Thyroid gland (tissue), 4 donors: Measurements from ENCODE around the gene SCARF2. TPM values are rescaled to one million over a fixed set of nuclear protein-coding genes. Genes with fewer than 3 reads are reported as not detected.
"Not testable (repeated sequence)": the region's sequence is repeated elsewhere in the genome, so short reads cannot be mapped to it uniquely, and the experiment has no call there.

Source experiments
- DNase-seq, 2 donors: peaks; one replicate each; pipeline ENCODE4 v3.0.0-alpha.2; 2019
- H3K27ac ChIP-seq, 3 donors: fragments of 200-600 bp; sonication (generic); 1 replicate in 2 of 3; 2 replicates in 1 of 3; pipeline ENCODE4 v1.5.1; 2016 to 2019; ENCODE audit warnings: mild to moderate bottlenecking in 1 of 3, moderate library complexity in 1 of 3
- H3K27me3 ChIP-seq: fragments of 200-600 bp; sonication (generic); one replicate; pipeline ENCODE4 v1.5.1; 2019
- H3K36me3 ChIP-seq, 2 donors: fragments of 200-600 bp; sonication (generic); one replicate each; pipeline ENCODE4 v1.5.1; 2016 to 2019
- H3K4me1 ChIP-seq, 2 donors: fragments of 200-600 bp; sonication (generic); one replicate each; pipeline ENCODE4 v1.5.1; 2017 to 2019
- H3K4me3 ChIP-seq, 3 donors: fragments of 200-600 bp; sonication (generic); replicated peaks in 1 of 3; 1 replicate in 2 of 3; 2 replicates in 1 of 3; pipeline ENCODE4 v1.5.1; 2016; ENCODE audit warnings: mild to moderate bottlenecking in 1 of 3
- H3K9me3 ChIP-seq: fragments of 200-600 bp; sonication (generic); one replicate; pipeline ENCODE4 v1.5.1; 2017
- CTCF ChIP-seq, 6 experiments: fragments of 200-600 bp in 3 of 6; fragments of 450-650 bp in 3 of 6; sonication (generic) in 3 of 6; IDR thresholded peaks; one replicate each; pipeline ENCODE4 v1.5.1; 2016 to 2019; ENCODE audit warnings: antibody characterized with exemption in 6 of 6, mild to moderate bottlenecking in 2 of 6, inconsistent platforms in 1 of 6, moderate library complexity in 1 of 6
- POLR2A ChIP-seq, 2 donors: fragments of 450-650 bp; IDR thresholded peaks; one replicate each; pipeline ENCODE4 v1.6.1; 2017; ENCODE audit warnings: antibody characterized with exemption in 2 of 2, mild to moderate bottlenecking in 2 of 2, moderate library complexity in 1 of 2
- WGBS, 2 donors: methylation state at CpG; one replicate each; pipeline ENCODE4 v1.1.5; 2017; 5-methylcytosine and 5-hydroxymethylcytosine counted together
- intact Hi-C: fragments of 100-400 bp; cut with DNase I; formaldehyde crosslinking; loops from one replicate; pipeline ENCODE4 v1.15.1; 2023
- total RNA-seq, 4 donors: library from RNA; depleted of rRNA; stranded (reverse); fragments of >200 nt; gene quantifications; one replicate each; pipeline ENCODE4 v1.2.3, GENCODE V29; 2016

Gene SCARF2
- total RNA-seq, 4 donors from 2014 or later = 14.4 to 23.1 (median 20.4) TPM

GRCh38 chr22:20384171-20384570 is 53.5 kb downstream of the SCARF2 start:
- 70 to 92% methylated on average over 2 of the region's 2 CpGs for WGBS, 2 donors
- Histone ChIP-seq H3K4me1 (no peaks in the 10 kb centered on the region), H3K27ac (no peak overlapping the region), H3K9me3 (no peaks in the 10 kb centered on the region), H3K27me3 (no peaks in the 10 kb centered on the region), H3K36me3 (no peaks in the 10 kb centered on the region), H3K4me3 (no peak overlapping the region)
- DNase-seq = no peak
- TF ChIP-seq CTCF (IDR thresholded peaks at IDR 0.05) = no peak
- no peak for TF ChIP-seq POLR2A (IDR thresholded peaks at IDR 0.05)
- intact Hi-C loops = no loop called here

GRCh38 chr22:20383538-20383937 is 54.1 kb downstream of the SCARF2 start:
- Histone ChIP-seq H3K9me3 (no peaks in the 10 kb centered on the region), H3K4me1 (no peaks in the 10 kb centered on the region), H3K27ac (no peak overlapping the region), H3K27me3 (no peaks in the 10 kb centered on the region), H3K4me3 (no peak overlapping the region), H3K36me3 (no peaks in the 10 kb centered on the region)
- TF ChIP-seq CTCF (IDR thresholded peaks at IDR 0.05) (no peak), POLR2A (IDR thresholded peaks at IDR 0.05) (no peak)
- 91 to 92% methylated on average over 9 of the region's 9 CpGs for WGBS, 2 donors
- intact Hi-C loops = no loop called here
- DNase-seq = no peak

- no peaks in the 10 kb centered on the region for H3K9me3 ChIP-seq
- WGBS, 2 donors = 14 to 21% methylated on average over 1 of the region's 1 CpG
- TF ChIP-seq CTCF (IDR thresholded peaks at IDR 0.05) = no peak
- no peak for TF ChIP-seq POLR2A (IDR thresholded peaks at IDR 0.05)
- H3K4me3 ChIP-seq = no peak overlapping the region
- DNase-seq = no peak
- H3K27me3 ChIP-seq = no peaks in the 10 kb centered on the region
- H3K4me1 ChIP-seq = no peaks in the 10 kb centered on the region
- no peak overlapping the region for H3K27ac ChIP-seq
- intact Hi-C loops = no loop called here
- H3K36me3 ChIP-seq = no peaks in the 10 kb centered on the region
These were observed 57.1 kb downstream of the SCARF2 start for GRCh38 chr22:20380486-20380885.

- intact Hi-C loops, H3K36me3 ChIP-seq: not testable (repeated sequence)
- WGBS, 2 donors = 94 to 96% methylated on average over 5 of the region's 5 CpGs
These were observed 58.9 kb downstream of the SCARF2 start for GRCh38 chr22:20378684-20379083.

GRCh38 chr22:20378110-20378509 is 59.5 kb downstream of the SCARF2 start:
- intact Hi-C loops = no loop called here
- WGBS, 2 donors = 88 to 94% methylated on average over 4 of the region's 4 CpGs

More at GRCh38 chr22:20378684-20379083, 58.9 kb downstream of the SCARF2 start:
- not testable (repeated sequence) for H3K27me3 ChIP-seq, H3K9me3 ChIP-seq, H3K27ac ChIP-seq, H3K4me3 ChIP-seq, H3K4me1 ChIP-seq, DNase-seq

GRCh38 chr22:20376983-20377382 is 60.6 kb downstream of the SCARF2 start:
- H3K27ac ChIP-seq, DNase-seq, H3K27me3 ChIP-seq, H3K4me1 ChIP-seq, H3K36me3 ChIP-seq, H3K9me3 ChIP-seq, intact Hi-C loops, H3K4me3 ChIP-seq: not testable (repeated sequence)
- 93% methylated on average over 11 of the region's 11 CpGs for WGBS, 2 donors

More at GRCh38 chr22:20378110-20378509, 59.5 kb downstream of the SCARF2 start:
- no peak overlapping the region for H3K4me3 ChIP-seq
- H3K27ac ChIP-seq = no peak overlapping the region
- DNase-seq = no peak
- H3K36me3 ChIP-seq = no peaks in the 10 kb centered on the region
- H3K9me3 ChIP-seq = no peaks in the 10 kb centered on the region
- H3K27me3 ChIP-seq = no peaks in the 10 kb centered on the region
- no peaks in the 10 kb centered on the region for H3K4me1 ChIP-seq
- TF ChIP-seq CTCF (IDR thresholded peaks at IDR 0.05) = no peak
- TF ChIP-seq POLR2A (IDR thresholded peaks at IDR 0.05) = no peak

GRCh38 chr22:20376281-20376680 is 61.3 kb downstream of the SCARF2 start:
- H3K36me3 ChIP-seq, H3K27ac ChIP-seq, DNase-seq, H3K4me3 ChIP-seq, intact Hi-C loops, H3K4me1 ChIP-seq, H3K9me3 ChIP-seq, H3K27me3 ChIP-seq: not testable (repeated sequence)
- WGBS, 2 donors = 90 to 92% methylated on average over 8 of the region's 8 CpGs
